ENCODE results near the gene RAET1G. TPM values are rescaled to one million over a fixed set of nuclear protein-coding genes. Genes with fewer than 3 reads are reported as not detected.

RAET1G gene
- total and polyA plus RNA-seq, 9 of the 15 experiments (the other 6 are each of a cell fraction or from before 2014, with no cell fraction given): 0.11 TPM; not detected in 8

- ChIA-PET CTCF (ENCODE audit: low intra/inter-chr PET ratio) (interaction anchor here (0.5 kb wide), 1 partner anchor 108 kb away, joined by 3 read pairs; no protein-coding TSS in a partner anchor), POLR2A (no interaction called here)
- H3K27ac ChIP-seq (ENCODE audit: extremely low read depth, low read depth, low read length): peak overlapping the region; percentile 79
- peak overlapping the region; percentile 99 for H2AFZ ChIP-seq (ENCODE audit: low read depth, low read length)
- ATAC-seq (peak; percentile 71), DNase-seq (ENCODE audit: extremely low read depth in 1 of 4, low spot score in 3 of 4) (peak in 3 of 4 experiments; percentile 65 to 66 (median 66)), FAIRE-seq (peak; percentile 73)
- peak overlapping the region; percentile 87 for H3K4me2 ChIP-seq (ENCODE audit: insufficient read depth, low read length)
- H3K9ac ChIP-seq (ENCODE audit: insufficient read depth in 1 of 2, low read depth in 2 of 2, low read length in 2 of 2): peak overlapping the region; percentile 75 to 87; a peak in 3 of 4 replicates
- H4K20me1 ChIP-seq (replicated peaks; ENCODE audit: control insufficient read depth, insufficient read depth, low read length): no peaks in the 10 kb centered on the region
- peak overlapping the region; percentile 46 for H3K4me3 ChIP-seq
- intact Hi-C loops (cut with micrococcal nuclease): no loop called here
- BruUV-seq (replicated peaks): no TSS peak
- WGBS (ENCODE audit: insufficient coverage, low coverage, missing lambda C conversion rate): 7% methylated on average over 8 of the region's 8 CpGs
- peaks cover 9 to 21% of the 10 kb centered on the region in 2 experiments; a peak in 4 of 5 replicates for H3K4me1 ChIP-seq (replicated peaks in 1 of 2; ENCODE audit: control insufficient read depth in 2 of 2, insufficient read depth in 2 of 2, low read length in 2 of 2)
- in situ Hi-C loops (cut with MboI): no loop called here
- H3K27me3 ChIP-seq (ENCODE audit: control insufficient read depth in 2 of 2, insufficient read depth in 2 of 2, low read length in 2 of 2): peaks cover 0 to 6% of the 10 kb centered on the region in 2 experiments; a peak in 2 of 5 replicates
- H3K36me3 ChIP-seq (ENCODE audit: control insufficient read depth, insufficient read depth, low read length): no peaks in the 10 kb centered on the region
- no peaks in the 10 kb centered on the region for H3K9me1 ChIP-seq (ENCODE audit: control insufficient read depth, insufficient read depth, low read length)
- H3K79me2 ChIP-seq (ENCODE audit: control insufficient read depth, insufficient read depth, low read length): no peaks in the 10 kb centered on the region
- H3K9me3 ChIP-seq (replicated peaks; ENCODE audit: control insufficient read depth, insufficient read depth, low read depth, low read length): peaks cover 10% of the 10 kb centered on the region
- TF ChIP-seq TEAD1 (CRISPR knock-in tag; IDR thresholded peaks at IDR 0.05) (no peak), CBX3 (IDR thresholded peaks at IDR 0.05; ENCODE audit: borderline replicate concordance in 1 of 2, low read length in 2 of 2) (no peak), ELK3 (CRISPR knock-in tag; IDR thresholded peaks at IDR 0.05) (no peak), TAF1 (IDR thresholded peaks at IDR 0.05; ENCODE audit: control insufficient read depth, extremely low read depth, insufficient read depth, low read length, severe bottlenecking) (no peak), FOXP4 (CRISPR knock-in tag; IDR thresholded peaks at IDR 0.05; ENCODE audit: borderline replicate concordance) (no peak), RBM25 (IDR thresholded peaks at IDR 0.05; ENCODE audit: low read depth, low read length, severe bottlenecking) (no peak), HMG20A (CRISPR knock-in tag; conservative IDR thresholded peaks at IDR 0.05) (no peak), ZSCAN32 (CRISPR knock-in tag; IDR thresholded peaks at IDR 0.05) (0 out of 2 replicates have a peak, but pooled peaks have one; percentile 28), SP1 (CRISPR knock-in tag; IDR thresholded peaks at IDR 0.05) (no peak)
- TF ChIP-seq, protein P1, sequence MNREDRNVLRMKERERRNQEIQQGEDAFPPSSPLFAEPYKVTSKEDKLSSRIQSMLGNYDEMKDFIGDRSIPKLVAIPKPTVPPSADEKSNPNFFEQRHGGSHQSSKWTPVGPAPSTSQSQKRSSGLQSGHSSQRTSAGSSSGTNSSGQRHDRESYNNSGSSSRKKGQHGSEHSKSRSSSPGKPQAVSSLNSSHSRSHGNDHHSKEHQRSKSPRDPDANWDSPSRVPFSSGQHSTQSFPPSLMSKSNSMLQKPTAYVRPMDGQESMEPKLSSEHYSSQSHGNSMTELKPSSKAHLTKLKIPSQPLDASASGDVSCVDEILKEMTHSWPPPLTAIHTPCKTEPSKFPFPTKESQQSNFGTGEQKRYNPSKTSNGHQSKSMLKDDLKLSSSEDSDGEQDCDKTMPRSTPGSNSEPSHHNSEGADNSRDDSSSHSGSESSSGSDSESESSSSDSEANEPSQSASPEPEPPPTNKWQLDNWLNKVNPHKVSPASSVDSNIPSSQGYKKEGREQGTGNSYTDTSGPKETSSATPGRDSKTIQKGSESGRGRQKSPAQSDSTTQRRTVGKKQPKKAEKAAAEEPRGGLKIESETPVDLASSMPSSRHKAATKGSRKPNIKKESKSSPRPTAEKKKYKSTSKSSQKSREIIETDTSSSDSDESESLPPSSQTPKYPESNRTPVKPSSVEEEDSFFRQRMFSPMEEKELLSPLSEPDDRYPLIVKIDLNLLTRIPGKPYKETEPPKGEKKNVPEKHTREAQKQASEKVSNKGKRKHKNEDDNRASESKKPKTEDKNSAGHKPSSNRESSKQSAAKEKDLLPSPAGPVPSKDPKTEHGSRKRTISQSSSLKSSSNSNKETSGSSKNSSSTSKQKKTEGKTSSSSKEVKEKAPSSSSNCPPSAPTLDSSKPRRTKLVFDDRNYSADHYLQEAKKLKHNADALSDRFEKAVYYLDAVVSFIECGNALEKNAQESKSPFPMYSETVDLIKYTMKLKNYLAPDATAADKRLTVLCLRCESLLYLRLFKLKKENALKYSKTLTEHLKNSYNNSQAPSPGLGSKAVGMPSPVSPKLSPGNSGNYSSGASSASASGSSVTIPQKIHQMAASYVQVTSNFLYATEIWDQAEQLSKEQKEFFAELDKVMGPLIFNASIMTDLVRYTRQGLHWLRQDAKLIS (CRISPR knock-in tag; IDR thresholded peaks at IDR 0.05): 0 out of 2 replicates have a peak, but pooled peaks have one; percentile 20
- TF ChIP-seq, protein P2, sequence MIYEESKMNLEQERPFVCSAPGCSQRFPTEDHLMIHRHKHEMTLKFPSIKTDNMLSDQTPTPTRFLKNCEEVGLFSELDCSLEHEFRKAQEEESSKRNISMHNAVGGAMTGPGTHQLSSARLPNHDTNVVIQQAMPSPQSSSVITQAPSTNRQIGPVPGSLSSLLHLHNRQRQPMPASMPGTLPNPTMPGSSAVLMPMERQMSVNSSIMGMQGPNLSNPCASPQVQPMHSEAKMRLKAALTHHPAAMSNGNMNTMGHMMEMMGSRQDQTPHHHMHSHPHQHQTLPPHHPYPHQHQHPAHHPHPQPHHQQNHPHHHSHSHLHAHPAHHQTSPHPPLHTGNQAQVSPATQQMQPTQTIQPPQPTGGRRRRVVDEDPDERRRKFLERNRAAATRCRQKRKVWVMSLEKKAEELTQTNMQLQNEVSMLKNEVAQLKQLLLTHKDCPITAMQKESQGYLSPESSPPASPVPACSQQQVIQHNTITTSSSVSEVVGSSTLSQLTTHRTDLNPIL (CRISPR knock-in tag; IDR thresholded peaks at IDR 0.05): no peak
- TF ChIP-seq, protein P3, sequence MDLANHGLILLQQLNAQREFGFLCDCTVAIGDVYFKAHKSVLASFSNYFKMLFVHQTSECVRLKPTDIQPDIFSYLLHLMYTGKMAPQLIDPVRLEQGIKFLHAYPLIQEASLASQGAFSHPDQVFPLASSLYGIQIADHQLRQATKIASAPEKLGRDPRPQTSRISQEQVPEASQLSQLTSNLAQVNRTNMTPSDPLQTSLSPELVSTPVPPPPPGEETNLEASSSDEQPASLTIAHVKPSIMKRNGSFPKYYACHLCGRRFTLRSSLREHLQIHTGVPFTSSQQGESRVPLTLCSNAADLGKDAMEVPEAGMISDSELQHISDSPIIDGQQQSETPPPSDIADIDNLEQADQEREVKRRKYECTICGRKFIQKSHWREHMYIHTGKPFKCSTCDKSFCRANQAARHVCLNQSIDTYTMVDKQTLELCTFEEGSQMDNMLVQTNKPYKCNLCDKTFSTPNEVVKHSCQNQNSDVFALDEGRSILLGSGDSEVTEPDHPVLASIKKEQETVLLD (IDR thresholded peaks at IDR 0.05): peak; percentile 76; the same call in 1 of the 2 replicates
Observed at GRCh38 chr6:149963212-149963461, 40.2 kb upstream of the RAET1G start.
